PFSK-1 (cell line): ENCODE measurements around the gene MOG.

Experiments used
- FOXP2 ChIP-seq: optimal IDR thresholded peaks from 2 replicates; pipeline ENCODE3; 2011; ENCODE audit warnings: borderline replicate concordance, control low read depth, inconsistent platforms; ENCODE audit not compliant: insufficient read depth; ENCODE audit errors: extremely low read length, extremely low read depth
- POLR2AphosphoS5 ChIP-seq: IDR thresholded peaks from 2 replicates; pipeline ENCODE4 v1.6.1; 2012; ENCODE audit warnings: low read depth, mild to moderate bottlenecking, control low read depth, low read length, moderate library complexity
- REST ChIP-seq, 2 experiments: IDR thresholded peaks; 2 replicates each; pipeline versions ENCODE4 v1.6.1 to v1.8.0; 2011 to 2012; ENCODE audit warnings: low read depth in 2 of 2, low read length in 2 of 2, control low read depth in 1 of 2, inconsistent platforms in 1 of 2, mild to moderate bottlenecking in 1 of 2, moderate library complexity in 1 of 2; ENCODE audit not compliant: insufficient read depth in 1 of 2
- TAF1 ChIP-seq: IDR thresholded peaks from 2 replicates; pipeline ENCODE4 v1.6.1; 2012; ENCODE audit warnings: low read length, control low read depth, borderline replicate concordance; ENCODE audit not compliant: insufficient read depth

- TF ChIP-seq POLR2AphosphoS5 (no peak), FOXP2 (no peak), REST (IDR thresholded peaks at IDR 0.05; ENCODE audit: insufficient read depth in 1 of 2, low read depth in 2 of 2, low read length in 2 of 2) (no peak), TAF1 (no peak)
Observed at GRCh38 chr6:29633534-29633905, 23.4 kb upstream of the MOG start.
